IPS-15b (cell line): Measurements from ENCODE around the gene JPT2.
A peak's percentile ranks its signal among the peaks of the same experiment; 100 is the strongest.

Source experiments
- H3K27me3 ChIP-seq: one replicate; pipeline ENCODE4 v1.6.1; 2013; ENCODE audit warnings: low read length; ENCODE audit not compliant: control insufficient read depth, insufficient read depth
- H3K36me3 ChIP-seq: one replicate; pipeline ENCODE4 v1.6.1; 2013; ENCODE audit warnings: low read length; ENCODE audit not compliant: control insufficient read depth, insufficient read depth
- H3K4me1 ChIP-seq: one replicate; pipeline ENCODE4 v1.6.1; 2013; ENCODE audit warnings: mild to moderate bottlenecking, low read length; ENCODE audit not compliant: control insufficient read depth, insufficient read depth
- H3K4me3 ChIP-seq: one replicate; pipeline ENCODE4 v1.5.1; 2013; ENCODE audit warnings: low read depth, low read length
- H3K9ac ChIP-seq: one replicate; pipeline ENCODE4 v1.6.1; 2013; ENCODE audit warnings: low read depth, mild to moderate bottlenecking, low read length
- H3K9me3 ChIP-seq: one replicate; pipeline ENCODE4 v1.6.1; 2013; ENCODE audit warnings: mild to moderate bottlenecking, low read length; ENCODE audit not compliant: control insufficient read depth, insufficient read depth

JPT2 gene

GRCh38 chr16:1667916-1668315, 10.2 kb upstream of the JPT2 start:
- H3K9me3 ChIP-seq, result no peaks in the 10 kb centered on the region
- H3K4me3 ChIP-seq, result no peak overlapping the region
- no peak overlapping the region for H3K9ac ChIP-seq
- no peaks in the 10 kb centered on the region for H3K27me3 ChIP-seq
- H3K4me1 ChIP-seq, result no peaks in the 10 kb centered on the region
- peaks cover 68% of the 10 kb centered on the region for H3K36me3 ChIP-seq

- Histone ChIP-seq H3K27me3 (no peaks in the 10 kb centered on the region), H3K9me3 (no peaks in the 10 kb centered on the region), H3K36me3 (peaks cover 77% of the 10 kb centered on the region), H3K4me3 (no peak overlapping the region), H3K9ac (no peak overlapping the region), H3K4me1 (no peaks in the 10 kb centered on the region)
Measured at GRCh38 chr16:1668612-1669319, 9.3 kb upstream of the JPT2 start.

- no peaks in the 10 kb centered on the region for H3K9me3 ChIP-seq
- H3K4me1 ChIP-seq, result no peaks in the 10 kb centered on the region
- no peaks in the 10 kb centered on the region for H3K27me3 ChIP-seq
- H3K36me3 ChIP-seq, result peaks cover 86% of the 10 kb centered on the region
- H3K4me3 ChIP-seq, result no peak overlapping the region
- H3K9ac ChIP-seq, result no peak overlapping the region
Measured at GRCh38 chr16:1669698-1670097, 8.4 kb upstream of the JPT2 start.

- Histone ChIP-seq H3K4me3 (no peak overlapping the region), H3K4me1 (no peaks in the 10 kb centered on the region), H3K27me3 (no peaks in the 10 kb centered on the region), H3K9me3 (no peaks in the 10 kb centered on the region), H3K36me3 (peaks cover 86% of the 10 kb centered on the region), H3K9ac (no peak overlapping the region)
Measured at GRCh38 chr16:1670371-1670770, 7.7 kb upstream of the JPT2 start.

GRCh38 chr16:1670866-1671265, 7.2 kb upstream of the JPT2 start:
- Histone ChIP-seq H3K36me3 (peaks cover 86% of the 10 kb centered on the region), H3K9me3 (no peaks in the 10 kb centered on the region), H3K9ac (no peak overlapping the region), H3K4me1 (no peaks in the 10 kb centered on the region), H3K4me3 (no peak overlapping the region), H3K27me3 (no peaks in the 10 kb centered on the region)

- peaks cover 66% of the 10 kb centered on the region for H3K36me3 ChIP-seq
- H3K9me3 ChIP-seq, result no peaks in the 10 kb centered on the region
- H3K27me3 ChIP-seq, result no peaks in the 10 kb centered on the region
- no peak overlapping the region for H3K9ac ChIP-seq
- H3K4me1 ChIP-seq, result no peaks in the 10 kb centered on the region
- no peak overlapping the region for H3K4me3 ChIP-seq
Measured at GRCh38 chr16:1673424-1674151, 4.5 kb upstream of the JPT2 start.

- no peak overlapping the region for H3K4me3 ChIP-seq
- peaks cover 61% of the 10 kb centered on the region for H3K36me3 ChIP-seq
- no peaks in the 10 kb centered on the region for H3K27me3 ChIP-seq
- no peak overlapping the region for H3K9ac ChIP-seq
- no peaks in the 10 kb centered on the region for H3K4me1 ChIP-seq
- H3K9me3 ChIP-seq, result no peaks in the 10 kb centered on the region
Measured at GRCh38 chr16:1674306-1674705, 3.8 kb upstream of the JPT2 start.

- Histone ChIP-seq H3K9ac (no peak overlapping the region), H3K4me1 (peaks cover 1% of the 10 kb centered on the region), H3K27me3 (no peaks in the 10 kb centered on the region), H3K36me3 (peaks cover 56% of the 10 kb centered on the region), H3K9me3 (no peaks in the 10 kb centered on the region), H3K4me3 (no peak overlapping the region)
Measured at GRCh38 chr16:1674751-1675664, 3.1 kb upstream of the JPT2 start.

GRCh38 chr16:1676661-1677060, 1.4 kb upstream of the JPT2 start:
- H3K36me3 ChIP-seq, result peaks cover 45% of the 10 kb centered on the region
- H3K27me3 ChIP-seq, result no peaks in the 10 kb centered on the region
- H3K4me1 ChIP-seq, result peaks cover 8% of the 10 kb centered on the region
- no peaks in the 10 kb centered on the region for H3K9me3 ChIP-seq
- H3K9ac ChIP-seq, result no peak overlapping the region
- H3K4me3 ChIP-seq, result no peak overlapping the region

GRCh38 chr16:1677339-1677738, 740 bp upstream of the JPT2 start:
- Histone ChIP-seq H3K9ac (no peak overlapping the region), H3K4me1 (peaks cover 8% of the 10 kb centered on the region), H3K9me3 (no peaks in the 10 kb centered on the region), H3K36me3 (peaks cover 38% of the 10 kb centered on the region), H3K4me3 (peak overlapping the region; percentile 37), H3K27me3 (no peaks in the 10 kb centered on the region)

GRCh38 chr16:1678500-1679098, 520 bp downstream of the JPT2 start:
- Histone ChIP-seq H3K36me3 (peaks cover 27% of the 10 kb centered on the region), H3K9me3 (no peaks in the 10 kb centered on the region), H3K4me1 (peaks cover 8% of the 10 kb centered on the region), H3K4me3 (peak overlapping the region; percentile 91), H3K9ac (peak overlapping the region; percentile 85), H3K27me3 (no peaks in the 10 kb centered on the region)
